ENCODE data around the gene STYXL1.
A peak's percentile ranks its signal among the peaks of the same experiment; 100 is the strongest.
"Not testable (repeated sequence)": the region's sequence is repeated elsewhere in the genome, so short reads cannot be mapped to it uniquely, and the experiment has no call there.

STYXL1 gene

GRCh38 chr7:76073335-76073990, 25.7 kb upstream of the STYXL1 start:
- no peaks in the 10 kb centered on the region for H3K27me3 Mint-ChIP-seq (ENCODE audit: low read depth)
- peaks cover 2% of the 10 kb centered on the region for H3K36me3 Mint-ChIP-seq (ENCODE audit: low read depth)
- peaks cover 9% of the 10 kb centered on the region for H3K4me1 Mint-ChIP-seq (ENCODE audit: low read depth)
- H3K9me3 Mint-ChIP-seq, result no peaks in the 10 kb centered on the region
- H3K4me3 Mint-ChIP-seq, result no peak overlapping the region
- H3K27ac Mint-ChIP-seq, result no peak overlapping the region

- Mint-ChIP-seq H3K4me3 (no peak overlapping the region), H3K36me3 (ENCODE audit: low read depth) (peaks cover 2% of the 10 kb centered on the region), H3K27me3 (ENCODE audit: low read depth) (no peaks in the 10 kb centered on the region), H3K9me3 (no peaks in the 10 kb centered on the region), H3K4me1 (ENCODE audit: low read depth) (peaks cover 3% of the 10 kb centered on the region), H3K27ac (no peak overlapping the region)
Observed at GRCh38 chr7:76072243-76073148, 24.7 kb upstream of the STYXL1 start.

GRCh38 chr7:76071316-76072242, 23.8 kb upstream of the STYXL1 start:
- Mint-ChIP-seq H3K9me3 (no peaks in the 10 kb centered on the region), H3K27me3 (ENCODE audit: low read depth) (no peaks in the 10 kb centered on the region), H3K36me3 (ENCODE audit: low read depth) (peaks cover 6% of the 10 kb centered on the region), H3K4me1 (ENCODE audit: low read depth) (no peaks in the 10 kb centered on the region), H3K4me3 (no peak overlapping the region), H3K27ac (no peak overlapping the region)

- H3K36me3 Mint-ChIP-seq (ENCODE audit: low read depth), result peaks cover 19% of the 10 kb centered on the region
- peaks cover 2% of the 10 kb centered on the region for H3K4me1 Mint-ChIP-seq (ENCODE audit: low read depth)
- no peaks in the 10 kb centered on the region for H3K9me3 Mint-ChIP-seq
- no peak overlapping the region for H3K4me3 Mint-ChIP-seq
- H3K27me3 Mint-ChIP-seq (ENCODE audit: low read depth), result no peaks in the 10 kb centered on the region
- peak overlapping the region; percentile 13 for H3K27ac Mint-ChIP-seq
Observed at GRCh38 chr7:76069238-76069638, 21.4 kb upstream of the STYXL1 start.

- Mint-ChIP-seq H3K4me1 (ENCODE audit: low read depth) (peaks cover 2% of the 10 kb centered on the region), H3K9me3 (no peaks in the 10 kb centered on the region), H3K27me3 (ENCODE audit: low read depth) (no peaks in the 10 kb centered on the region), H3K4me3 (no peak overlapping the region), H3K36me3 (ENCODE audit: low read depth) (peaks cover 26% of the 10 kb centered on the region), H3K27ac (no peak overlapping the region)
Observed at GRCh38 chr7:76066716-76067503, 19.1 kb upstream of the STYXL1 start.

- Mint-ChIP-seq H3K27ac (no peak overlapping the region), H3K36me3 (ENCODE audit: low read depth) (peaks cover 26% of the 10 kb centered on the region), H3K4me1 (ENCODE audit: low read depth) (peaks cover 2% of the 10 kb centered on the region), H3K9me3 (no peaks in the 10 kb centered on the region), H3K4me3 (no peak overlapping the region), H3K27me3 (ENCODE audit: low read depth) (no peaks in the 10 kb centered on the region)
Observed at GRCh38 chr7:76065016-76065612, 17.3 kb upstream of the STYXL1 start.

GRCh38 chr7:76064208-76064970, 16.6 kb upstream of the STYXL1 start:
- Mint-ChIP-seq H3K36me3 (ENCODE audit: low read depth) (peaks cover 29% of the 10 kb centered on the region), H3K27me3 (ENCODE audit: low read depth) (no peaks in the 10 kb centered on the region), H3K9me3 (no peaks in the 10 kb centered on the region), H3K27ac (no peak overlapping the region), H3K4me1 (ENCODE audit: low read depth) (peaks cover 2% of the 10 kb centered on the region), H3K4me3 (no peak overlapping the region)

- Mint-ChIP-seq H3K4me1 (ENCODE audit: low read depth) (peaks cover 2% of the 10 kb centered on the region), H3K27me3 (ENCODE audit: low read depth) (no peaks in the 10 kb centered on the region), H3K9me3 (no peaks in the 10 kb centered on the region), H3K27ac (no peak overlapping the region), H3K4me3 (no peak overlapping the region), H3K36me3 (ENCODE audit: low read depth) (peaks cover 32% of the 10 kb centered on the region)
Observed at GRCh38 chr7:76063525-76063924, 15.7 kb upstream of the STYXL1 start.

GRCh38 chr7:76063114-76063513, 15.3 kb upstream of the STYXL1 start:
- Mint-ChIP-seq H3K36me3 (ENCODE audit: low read depth) (peaks cover 32% of the 10 kb centered on the region), H3K27ac (no peak overlapping the region), H3K9me3 (no peaks in the 10 kb centered on the region), H3K4me1 (ENCODE audit: low read depth) (peaks cover 2% of the 10 kb centered on the region), H3K27me3 (ENCODE audit: low read depth) (no peaks in the 10 kb centered on the region), H3K4me3 (no peak overlapping the region)

- Mint-ChIP-seq H3K9me3 (no peaks in the 10 kb centered on the region), H3K36me3 (ENCODE audit: low read depth) (peaks cover 32% of the 10 kb centered on the region), H3K27me3 (ENCODE audit: low read depth) (no peaks in the 10 kb centered on the region), H3K4me1 (ENCODE audit: low read depth) (peaks cover 2% of the 10 kb centered on the region), H3K27ac (no peak overlapping the region), H3K4me3 (no peak overlapping the region)
Observed at GRCh38 chr7:76062254-76062653, 14.5 kb upstream of the STYXL1 start.

- H3K36me3 Mint-ChIP-seq (ENCODE audit: low read depth), result peaks cover 23% of the 10 kb centered on the region
- H3K4me1 Mint-ChIP-seq (ENCODE audit: low read depth), result no peaks in the 10 kb centered on the region
- no peak overlapping the region for H3K4me3 Mint-ChIP-seq
- H3K27me3 Mint-ChIP-seq (ENCODE audit: low read depth), result no peaks in the 10 kb centered on the region
- no peaks in the 10 kb centered on the region for H3K9me3 Mint-ChIP-seq
- H3K27ac Mint-ChIP-seq, result no peak overlapping the region
Observed at GRCh38 chr7:76060842-76061241, 13.0 kb upstream of the STYXL1 start.

GRCh38 chr7:76058745-76059144, 10.9 kb upstream of the STYXL1 start:
- not testable (repeated sequence) for H3K4me1 Mint-ChIP-seq (ENCODE audit: low read depth); H3K4me3 Mint-ChIP-seq; H3K27me3 Mint-ChIP-seq (ENCODE audit: low read depth); H3K27ac Mint-ChIP-seq; H3K9me3 Mint-ChIP-seq
- peaks cover 19% of the 10 kb centered on the region for H3K36me3 Mint-ChIP-seq (ENCODE audit: low read depth)

- no peak overlapping the region for H3K27ac Mint-ChIP-seq
- H3K27me3 Mint-ChIP-seq (ENCODE audit: low read depth), result no peaks in the 10 kb centered on the region
- H3K4me1 Mint-ChIP-seq (ENCODE audit: low read depth), result peaks cover 5% of the 10 kb centered on the region
- H3K9me3 Mint-ChIP-seq, result no peaks in the 10 kb centered on the region
- H3K36me3 Mint-ChIP-seq (ENCODE audit: low read depth), result peaks cover 19% of the 10 kb centered on the region
- no peak overlapping the region for H3K4me3 Mint-ChIP-seq
Observed at GRCh38 chr7:76057813-76058145, 10.0 kb upstream of the STYXL1 start.

Measured in T-helper 1 cell treated with Interleukin-12 subunit alpha and Interleukin-12 subunit beta and Interleukin-4 antibody, amounts not matched to agents 30 μg/mL and 1 μg/mL, for 36 hours (primary cell).